ENCODE data around the gene ADGRB3.
"Not testable (repeated sequence)": the region's sequence is repeated elsewhere in the genome, so short reads cannot be mapped to it uniquely, and the experiment has no call there.

Gene ADGRB3

DNA sequence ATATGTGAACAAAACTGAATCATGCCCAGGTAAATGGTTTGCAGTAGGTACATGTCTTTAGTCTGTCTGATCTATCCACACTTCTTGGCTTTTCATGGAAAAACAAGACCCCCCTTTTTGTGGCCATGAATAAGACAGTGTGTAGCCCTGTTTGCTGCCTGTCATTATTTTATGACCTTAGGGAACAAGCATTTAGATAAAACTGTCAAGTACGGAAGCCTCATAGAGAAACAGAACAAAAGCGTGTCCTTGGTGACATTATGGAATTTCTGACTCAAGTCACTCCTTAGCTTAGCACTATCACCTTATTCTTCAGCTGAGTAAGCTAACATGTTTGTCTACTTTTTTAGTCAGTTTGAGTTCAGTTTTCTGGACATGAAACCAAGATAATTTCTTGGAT is 476.2 kb downstream of the ADGRB3 start:
- no peaks in the 10 kb centered on the region for H3K36me3 ChIP-seq (replicated peaks)
- no peaks in the 10 kb centered on the region; the same call in 1 of the 2 replicates for H3K27me3 ChIP-seq (ENCODE audit: low read depth)
- H3K4me3 ChIP-seq: no peak overlapping the region
- DNase-seq (ENCODE audit: low spot score in 2 of 2): peak in 1 of 2 experiments; percentile 11
- H3K9me3 ChIP-seq: no peaks in the 10 kb centered on the region
- in situ Hi-C loops (cut with MboI; ENCODE audit: low sequenced_read_pairs): no loop called here
- no peaks in the 10 kb centered on the region for H3K4me1 ChIP-seq

DNA sequence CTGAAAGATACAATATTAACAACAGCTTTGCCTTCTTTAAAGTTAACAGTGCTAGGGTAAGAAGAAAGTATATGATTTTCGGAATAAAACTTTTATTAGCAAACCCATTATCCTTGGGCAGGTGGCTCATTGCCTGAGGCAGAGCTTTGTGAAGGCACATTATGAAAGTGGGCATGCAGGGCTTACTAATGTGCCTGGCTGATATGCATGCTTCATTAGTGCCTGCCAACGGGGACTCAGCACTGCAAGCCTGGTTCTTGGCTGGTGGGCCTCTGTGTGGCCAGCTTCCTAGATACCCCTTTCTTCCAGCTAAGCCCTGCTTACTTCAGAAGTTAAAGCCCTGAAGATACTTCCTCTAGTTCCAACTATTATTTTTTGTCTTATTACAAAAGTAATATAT is 481.6 kb downstream of the ADGRB3 start:
- H3K4me1 ChIP-seq: no peaks in the 10 kb centered on the region
- no peak for DNase-seq (ENCODE audit: low spot score in 2 of 2)
- H3K4me3 ChIP-seq: no peak overlapping the region
- in situ Hi-C loops (cut with MboI; ENCODE audit: low sequenced_read_pairs): no loop called here
- H3K36me3 ChIP-seq (replicated peaks): no peaks in the 10 kb centered on the region
- no peaks in the 10 kb centered on the region for H3K27me3 ChIP-seq (ENCODE audit: low read depth)
- H3K9me3 ChIP-seq: no peaks in the 10 kb centered on the region

DNA sequence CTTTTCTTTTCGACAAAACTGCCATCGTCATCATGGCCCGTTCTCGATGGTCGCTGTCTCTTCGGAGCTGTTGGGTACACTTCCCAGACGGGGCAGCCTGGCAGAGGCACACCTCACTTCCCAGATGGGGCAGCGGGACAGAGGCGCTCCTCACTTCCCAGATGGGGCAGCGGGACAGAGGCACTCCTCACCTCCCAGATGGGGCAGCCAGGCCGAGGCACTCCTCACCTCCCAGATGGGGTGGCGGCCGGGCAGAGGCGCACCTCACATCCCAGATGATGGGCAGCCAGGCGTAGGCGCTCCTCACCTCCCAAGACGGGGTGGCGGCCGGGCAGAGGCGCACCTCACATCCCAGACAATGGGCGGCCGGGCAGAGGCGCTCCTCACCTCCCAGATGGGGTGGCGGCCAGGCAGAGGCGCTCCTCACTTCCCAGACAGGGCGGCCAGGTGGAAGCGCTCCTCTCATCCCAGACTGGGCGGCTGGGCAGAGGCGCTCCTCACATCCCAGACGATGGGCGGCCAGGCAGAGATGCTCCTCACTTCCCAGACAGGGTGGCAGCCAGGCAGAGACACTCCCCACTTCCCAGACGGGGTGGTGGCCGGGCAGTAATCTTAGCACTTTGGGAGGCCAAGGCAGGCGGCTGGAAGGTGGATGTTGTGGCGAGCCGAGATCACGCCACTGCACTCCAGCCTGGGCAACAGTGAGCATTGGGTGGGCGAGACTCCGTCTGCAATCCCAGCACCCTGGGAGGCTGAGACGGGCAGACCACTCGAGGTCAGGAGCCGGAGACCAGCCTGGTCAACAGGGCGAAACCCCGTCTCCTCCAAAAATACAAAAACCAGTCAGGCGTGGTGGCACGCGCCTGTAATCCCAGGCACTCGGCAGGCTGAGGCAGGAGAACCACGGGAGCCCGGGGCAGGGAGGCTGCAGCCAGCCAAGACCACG is 486.7 kb downstream of the ADGRB3 start:
- H3K36me3 ChIP-seq (replicated peaks); H3K9me3 ChIP-seq; H3K4me3 ChIP-seq; in situ Hi-C loops (cut with MboI; ENCODE audit: low sequenced_read_pairs); H3K4me1 ChIP-seq; DNase-seq (ENCODE audit: low spot score in 2 of 2); H3K27me3 ChIP-seq (ENCODE audit: low read depth): not testable (repeated sequence)

DNA sequence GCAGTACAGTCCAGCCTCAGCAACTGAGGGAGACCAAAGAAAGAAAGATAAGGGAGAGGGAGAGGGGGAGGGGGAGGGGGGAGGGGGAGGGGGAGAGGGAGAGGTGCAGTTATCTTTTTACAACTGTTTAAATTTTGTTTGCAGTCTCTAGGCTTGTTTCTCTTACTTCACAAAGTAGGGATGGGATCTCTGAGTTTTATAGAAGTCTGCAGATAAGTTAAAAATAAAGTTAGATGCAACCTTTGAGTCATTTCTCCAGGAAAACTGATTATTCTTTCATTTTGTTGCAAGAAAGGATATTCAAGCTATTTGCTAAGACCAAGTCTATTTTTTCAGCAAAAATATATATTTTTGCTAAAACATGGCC is 487.3 kb downstream of the ADGRB3 start:
- in situ Hi-C loops (cut with MboI; ENCODE audit: low sequenced_read_pairs): no loop called here
- no peaks in the 10 kb centered on the region for H3K4me1 ChIP-seq
- no peak overlapping the region for H3K4me3 ChIP-seq
- DNase-seq (ENCODE audit: low spot score in 2 of 2): no peak
- H3K9me3 ChIP-seq: no peaks in the 10 kb centered on the region
- no peaks in the 10 kb centered on the region for H3K36me3 ChIP-seq (replicated peaks)
- no peaks in the 10 kb centered on the region for H3K27me3 ChIP-seq (ENCODE audit: low read depth)

DNA sequence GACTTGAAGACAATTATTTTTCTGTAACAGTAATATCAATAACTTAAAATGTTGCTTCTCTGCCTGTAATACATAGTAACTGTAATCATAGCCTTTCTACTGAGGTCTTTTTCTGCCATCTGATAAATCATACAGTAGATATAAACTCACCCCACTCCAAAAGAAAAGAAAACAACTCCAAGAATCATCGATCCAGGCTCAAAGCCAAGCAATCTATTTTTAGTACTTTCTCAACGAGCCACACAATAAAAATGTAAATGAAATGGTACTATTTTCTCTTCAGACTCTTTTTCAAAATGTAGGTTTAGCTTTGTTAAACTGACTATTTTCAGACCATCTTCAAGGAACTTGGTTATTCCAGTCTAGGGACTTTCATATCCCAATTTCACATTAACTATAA is 493.3 kb downstream of the ADGRB3 start:
- no peak for DNase-seq (ENCODE audit: low spot score in 2 of 2)
- no peaks in the 10 kb centered on the region for H3K9me3 ChIP-seq
- H3K27me3 ChIP-seq (ENCODE audit: low read depth): no peaks in the 10 kb centered on the region
- in situ Hi-C loops (cut with MboI; ENCODE audit: low sequenced_read_pairs): no loop called here
- H3K4me1 ChIP-seq: no peaks in the 10 kb centered on the region
- no peaks in the 10 kb centered on the region for H3K36me3 ChIP-seq (replicated peaks)
- H3K4me3 ChIP-seq: no peak overlapping the region

DNA sequence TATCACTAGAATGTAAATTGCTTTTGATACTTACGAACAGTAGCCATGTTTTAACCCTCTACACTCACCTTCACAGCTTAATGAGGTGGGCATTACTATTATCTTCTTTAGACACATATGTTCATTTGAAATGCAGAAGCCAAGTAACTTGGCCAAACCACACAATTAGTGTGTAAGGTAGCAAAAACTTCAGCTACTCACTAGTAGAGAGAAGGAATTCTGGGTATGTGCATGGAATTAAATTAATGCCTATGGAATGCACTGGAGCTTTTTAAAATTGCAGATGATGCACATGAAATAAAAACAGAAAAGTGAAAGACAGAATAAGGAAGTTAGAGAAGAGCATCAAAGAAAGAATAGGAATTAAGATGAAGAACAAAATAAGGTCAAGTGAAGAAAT is 494.0 kb downstream of the ADGRB3 start:
- no peak for DNase-seq (ENCODE audit: low spot score in 2 of 2)
- no peaks in the 10 kb centered on the region for H3K27me3 ChIP-seq (ENCODE audit: low read depth)
- no peaks in the 10 kb centered on the region for H3K4me1 ChIP-seq
- H3K4me3 ChIP-seq: no peak overlapping the region
- no peaks in the 10 kb centered on the region for H3K36me3 ChIP-seq (replicated peaks)
- H3K9me3 ChIP-seq: no peaks in the 10 kb centered on the region
- in situ Hi-C loops (cut with MboI; ENCODE audit: low sequenced_read_pairs): no loop called here

DNA sequence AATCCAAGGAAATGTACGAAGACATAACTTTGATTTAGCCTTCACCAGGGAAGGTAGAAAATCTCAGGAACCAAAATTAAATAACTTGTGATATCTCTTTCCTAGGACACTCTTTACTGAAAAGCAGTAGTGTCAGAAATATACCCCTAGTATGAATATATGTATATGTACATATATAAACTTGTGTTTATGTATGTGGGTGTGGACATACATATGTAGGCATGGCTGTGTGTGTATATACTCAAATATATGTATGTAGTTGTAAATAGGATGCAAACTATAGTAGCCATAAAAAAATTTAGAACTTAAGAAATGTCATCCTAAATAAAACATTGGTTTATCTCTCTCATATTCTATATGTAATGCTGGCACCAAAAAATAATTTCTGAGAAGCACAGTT is 500.8 kb downstream of the ADGRB3 start:
- no peak for DNase-seq (ENCODE audit: low spot score in 2 of 2)
- Histone ChIP-seq H3K9me3 (no peaks in the 10 kb centered on the region), H3K36me3 (replicated peaks) (no peaks in the 10 kb centered on the region), H3K27me3 (ENCODE audit: low read depth) (no peaks in the 10 kb centered on the region), H3K4me1 (no peaks in the 10 kb centered on the region), H3K4me3 (no peak overlapping the region)
- in situ Hi-C loops (cut with MboI; ENCODE audit: low sequenced_read_pairs): no loop called here

DNA sequence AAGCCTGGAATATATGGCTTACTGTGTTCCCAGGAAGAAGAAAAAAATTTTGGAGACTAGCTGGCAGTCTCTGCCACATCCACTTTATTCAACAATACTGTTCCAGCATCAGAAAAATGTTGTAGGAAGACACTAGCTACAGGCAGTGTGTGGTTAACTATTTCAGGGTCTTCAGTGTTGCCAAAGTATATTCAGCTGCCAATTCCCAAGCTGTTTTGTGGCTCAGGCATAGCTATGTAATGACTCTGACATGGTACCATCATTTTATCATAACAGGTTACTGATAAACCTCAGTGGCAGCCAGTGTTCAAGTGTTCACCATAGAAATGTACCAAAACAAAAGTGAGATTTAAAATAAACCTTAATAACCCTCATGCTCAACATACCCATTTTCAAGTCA is 503.1 kb downstream of the ADGRB3 start:
- H3K27me3 ChIP-seq (ENCODE audit: low read depth): no peaks in the 10 kb centered on the region
- in situ Hi-C loops (cut with MboI; ENCODE audit: low sequenced_read_pairs): no loop called here
- no peak overlapping the region for H3K4me3 ChIP-seq
- no peaks in the 10 kb centered on the region for H3K9me3 ChIP-seq
- DNase-seq (ENCODE audit: low spot score in 2 of 2): no peak
- H3K36me3 ChIP-seq (replicated peaks): no peaks in the 10 kb centered on the region
- no peaks in the 10 kb centered on the region for H3K4me1 ChIP-seq

DNA sequence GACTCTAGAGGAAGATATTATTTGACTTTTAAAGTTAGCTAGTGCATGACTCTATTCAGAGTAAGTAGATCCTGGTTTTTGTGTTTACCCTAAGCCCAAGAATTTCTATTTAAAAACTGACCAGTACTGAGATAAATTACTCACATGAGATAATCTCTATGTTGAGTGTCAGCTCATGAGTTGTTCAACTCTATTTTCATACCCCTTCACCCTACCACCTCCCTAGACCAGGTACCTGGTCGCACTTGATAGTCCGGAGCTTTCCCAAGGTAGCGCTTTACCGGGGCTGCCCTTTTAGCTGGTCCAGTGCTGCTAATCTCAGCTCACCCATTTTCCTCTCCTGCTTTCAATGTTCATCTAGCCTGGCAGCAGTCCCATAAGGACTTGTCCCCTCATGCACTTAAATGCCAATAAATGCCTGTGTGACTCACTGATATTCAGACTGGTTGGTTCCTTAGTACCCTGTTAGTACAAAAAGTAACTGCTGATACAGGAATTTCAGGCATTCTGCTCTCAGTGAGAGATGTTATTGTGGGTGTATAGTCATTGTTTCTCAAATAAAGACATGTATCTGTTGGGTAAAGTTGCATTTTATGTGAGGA is 503.9 kb downstream of the ADGRB3 start:
- in situ Hi-C loops (cut with MboI; ENCODE audit: low sequenced_read_pairs): no loop called here
- H3K36me3 ChIP-seq (replicated peaks): no peaks in the 10 kb centered on the region
- DNase-seq (ENCODE audit: low spot score in 2 of 2): no peak
- no peaks in the 10 kb centered on the region for H3K9me3 ChIP-seq
- no peak overlapping the region for H3K4me3 ChIP-seq
- H3K4me1 ChIP-seq: no peaks in the 10 kb centered on the region
- H3K27me3 ChIP-seq (ENCODE audit: low read depth): no peaks in the 10 kb centered on the region

DNA sequence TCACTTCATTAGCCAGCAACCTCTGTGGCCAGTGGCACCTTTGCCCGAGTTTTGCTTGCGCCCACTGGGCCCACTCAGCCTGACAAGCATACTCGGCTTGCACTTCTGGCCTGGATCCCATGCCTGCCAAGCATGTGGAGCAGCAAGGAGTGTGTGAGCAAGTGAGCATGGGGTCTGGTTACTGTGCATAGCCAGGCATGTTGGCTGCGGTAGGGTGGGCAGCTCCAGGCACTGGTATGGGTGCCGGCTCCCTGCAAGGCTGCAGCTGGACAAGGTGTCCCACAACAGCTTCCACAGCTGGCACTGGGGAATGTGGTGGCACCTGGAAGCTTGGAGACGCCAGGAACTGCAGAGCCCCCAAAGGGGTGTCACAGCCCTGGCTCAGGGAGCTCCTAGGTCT is 510.0 kb downstream of the ADGRB3 start:
- Histone ChIP-seq H3K36me3 (replicated peaks) (no peaks in the 10 kb centered on the region), H3K4me1 (no peaks in the 10 kb centered on the region), H3K9me3 (no peaks in the 10 kb centered on the region), H3K27me3 (ENCODE audit: low read depth) (no peaks in the 10 kb centered on the region), H3K4me3 (no peak overlapping the region)
- DNase-seq (ENCODE audit: low spot score in 2 of 2): no peak
- in situ Hi-C loops (cut with MboI; ENCODE audit: low sequenced_read_pairs): no loop called here

DNA sequence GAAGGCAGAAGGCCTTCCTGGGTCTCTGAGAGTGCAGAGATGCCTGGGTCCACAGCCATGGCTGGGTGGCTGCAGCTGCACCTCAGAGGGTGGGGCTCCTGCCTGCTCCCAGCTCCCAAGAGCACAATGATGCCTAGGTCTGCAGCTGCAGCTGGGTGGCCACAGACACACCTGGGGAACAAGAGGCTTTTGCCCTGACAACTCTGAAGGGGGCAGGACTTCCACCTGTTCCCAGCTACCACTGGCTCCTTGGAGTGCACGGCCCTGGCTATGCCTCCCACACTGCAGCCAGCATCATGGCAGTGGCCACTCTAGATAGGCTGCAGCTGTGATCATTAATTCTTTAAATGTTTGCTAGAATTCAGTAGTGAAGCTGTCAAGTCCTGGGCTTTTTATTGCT is 511.3 kb downstream of the ADGRB3 start:
- H3K36me3 ChIP-seq (replicated peaks): no peaks in the 10 kb centered on the region
- in situ Hi-C loops (cut with MboI; ENCODE audit: low sequenced_read_pairs): no loop called here
- H3K4me3 ChIP-seq: no peak overlapping the region
- no peaks in the 10 kb centered on the region for H3K27me3 ChIP-seq (ENCODE audit: low read depth)
- DNase-seq (ENCODE audit: low spot score in 2 of 2): no peak
- H3K4me1 ChIP-seq: no peaks in the 10 kb centered on the region
- no peaks in the 10 kb centered on the region for H3K9me3 ChIP-seq

DNA sequence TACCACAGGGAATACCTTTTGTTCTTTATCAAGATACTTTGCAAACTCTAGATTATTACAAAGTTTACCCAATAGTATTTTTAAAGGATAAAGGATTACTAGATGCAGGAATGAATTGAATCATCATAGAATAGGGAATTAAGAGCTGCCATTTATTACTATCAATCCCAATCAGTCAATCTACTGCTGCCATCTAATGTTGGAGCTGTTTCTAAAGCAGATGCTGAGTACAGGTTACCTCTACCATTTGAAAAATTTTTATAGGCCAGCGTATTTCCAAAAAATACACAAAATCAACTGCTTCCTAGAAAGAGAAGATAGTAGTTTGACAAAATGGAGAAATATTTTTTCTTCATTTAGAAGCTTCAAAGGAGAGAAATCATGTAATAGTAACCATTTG is 520.4 kb downstream of the ADGRB3 start:
- in situ Hi-C loops (cut with MboI; ENCODE audit: low sequenced_read_pairs): no loop called here
- no peaks in the 10 kb centered on the region for H3K27me3 ChIP-seq (ENCODE audit: low read depth)
- H3K4me1 ChIP-seq: no peaks in the 10 kb centered on the region
- H3K36me3 ChIP-seq (replicated peaks): no peaks in the 10 kb centered on the region
- no peaks in the 10 kb centered on the region for H3K9me3 ChIP-seq
- no peak overlapping the region for H3K4me3 ChIP-seq
- DNase-seq (ENCODE audit: low spot score in 2 of 2): no peak

DNA sequence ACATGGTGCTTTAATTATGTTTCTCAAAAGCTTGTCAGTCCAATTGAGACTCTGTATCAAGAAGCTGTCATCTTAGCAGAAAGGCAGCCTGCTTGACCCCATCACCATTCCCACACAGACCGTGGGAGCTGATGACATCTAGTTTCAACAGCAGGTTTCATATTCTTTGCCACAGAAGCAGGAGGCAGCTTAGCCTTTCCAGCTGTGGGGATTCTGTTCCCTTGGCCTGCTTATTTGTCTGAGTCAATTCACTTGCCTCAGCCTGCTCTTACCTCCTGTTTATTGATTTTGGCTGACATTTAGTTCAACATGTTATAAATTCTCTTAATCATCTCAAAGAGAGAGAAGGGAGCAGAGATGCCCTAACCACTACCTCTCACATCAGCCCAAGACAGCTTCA is 527.7 kb downstream of the ADGRB3 start:
- Histone ChIP-seq H3K4me3 (no peak overlapping the region), H3K4me1 (no peaks in the 10 kb centered on the region), H3K9me3 (no peaks in the 10 kb centered on the region), H3K27me3 (ENCODE audit: low read depth) (no peaks in the 10 kb centered on the region), H3K36me3 (replicated peaks) (no peaks in the 10 kb centered on the region)
- no peak for DNase-seq (ENCODE audit: low spot score in 2 of 2)
- in situ Hi-C loops (cut with MboI; ENCODE audit: low sequenced_read_pairs): no loop called here

DNA sequence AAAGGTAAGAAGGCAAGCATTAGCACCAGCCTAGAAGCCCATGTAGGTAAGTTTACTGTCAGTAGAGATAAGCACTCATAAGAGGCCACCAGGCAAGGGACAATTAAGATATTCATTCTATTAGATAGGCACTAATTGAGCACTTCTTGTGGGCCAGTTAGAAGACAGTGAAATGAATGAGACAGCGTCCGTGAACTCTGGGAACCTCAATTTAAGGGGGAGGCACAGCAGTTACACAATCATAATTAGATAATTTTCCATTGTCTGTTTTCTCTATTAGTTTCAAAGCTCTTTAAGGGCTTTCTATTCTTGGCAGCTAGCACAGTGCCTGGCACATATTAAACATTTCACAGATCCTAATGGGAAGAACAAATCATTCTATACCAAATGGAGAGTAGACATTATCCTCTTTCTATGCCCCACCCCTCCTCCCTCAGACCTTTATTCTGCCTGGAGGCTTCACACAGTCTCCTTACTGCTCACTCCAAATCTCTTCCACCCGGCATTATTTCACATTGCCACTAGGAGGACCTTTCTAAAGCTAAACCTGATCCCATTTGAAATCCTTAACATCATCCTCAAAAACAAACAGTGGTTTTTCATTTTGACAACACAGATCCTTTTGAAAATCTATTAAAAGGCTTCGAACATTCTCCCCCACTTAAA is 529.6 kb downstream of the ADGRB3 start:
- H3K4me1 ChIP-seq: no peaks in the 10 kb centered on the region
- no peaks in the 10 kb centered on the region for H3K9me3 ChIP-seq
- DNase-seq (ENCODE audit: low spot score in 2 of 2): peak; percentile 21 to 40
- in situ Hi-C loops (cut with MboI; ENCODE audit: low sequenced_read_pairs): no loop called here
- no peak overlapping the region for H3K4me3 ChIP-seq
- H3K27me3 ChIP-seq (ENCODE audit: low read depth): no peaks in the 10 kb centered on the region
- no peaks in the 10 kb centered on the region for H3K36me3 ChIP-seq (replicated peaks)

All from HAP-1 (cell line).